ENCODE measurements around the gene CD44. TPM values are rescaled to one million over a fixed set of nuclear protein-coding genes. Genes with fewer than 3 reads are reported as not detected.

CD44 gene
- total and polyA plus RNA-seq, 10 donors: 60.9 to 521 (median 317) TPM

GRCh38 chr11:35144136-35144741 is 5.3 kb downstream of the CD44 start:
- TF ChIP-seq POLR2A (IDR thresholded peaks at IDR 0.05) (no peak), CTCF (IDR thresholded peaks at IDR 0.05 in 8 of 11, conservative IDR thresholded peaks at IDR 0.05 in 3 of 11) (peak in 4 of 11 experiments; percentile 7 to 30 (median 14)), POLR2AphosphoS5 (IDR thresholded peaks at IDR 0.05) (peak in 2 of 3 donors; percentile 56 to 81)
- Histone ChIP-seq H3K27me3 (replicated peaks in 1 of 7) (no peaks in the 10 kb centered on the region), H3K4me1 (peaks cover 46 to 98% (median 92%) of the 10 kb centered on the region in 6 donors), H3K4me3 (peak overlapping the region in 4 of 8 donors; percentile 6 to 81 (median 8)), H3K36me3 (peaks cover 0 to 23% (median 0%) of the 10 kb centered on the region in 6 donors), H3K9me3 (no peaks in the 10 kb centered on the region), H3K27ac (peak overlapping the region; percentile 16 to 97 (median 94))
- peak; percentile 89 for DNase-seq
- WGBS, 5 donors: 17 to 40% (median 25%) methylated on average over 10 of the region's 10 CpGs
- intact Hi-C loops (cut with DNase I; ENCODE audit: low total_unique reads): no loop called here

- Histone ChIP-seq H3K9me3 (no peaks in the 10 kb centered on the region), H3K27ac (peak overlapping the region; percentile 35 to 97 (median 94)), H3K27me3 (replicated peaks in 1 of 7) (no peaks in the 10 kb centered on the region), H3K4me1 (peaks cover 48 to 100% (median 90%) of the 10 kb centered on the region in 6 donors), H3K36me3 (peaks cover 0 to 27% (median 0%) of the 10 kb centered on the region in 6 donors), H3K4me3 (peak overlapping the region in 2 of 8 donors; percentile 6 to 81)
- no peak for TF ChIP-seq CTCF (IDR thresholded peaks at IDR 0.05 in 8 of 11, conservative IDR thresholded peaks at IDR 0.05 in 3 of 11)
- no peak for TF ChIP-seq POLR2AphosphoS5 (IDR thresholded peaks at IDR 0.05)
- no peak for TF ChIP-seq POLR2A (IDR thresholded peaks at IDR 0.05)
- DNase-seq: no peak
- intact Hi-C loops (cut with DNase I; ENCODE audit: low total_unique reads): no loop called here
- 32 to 64% (median 55%) methylated on average over 1 of the region's 1 CpG for WGBS, 5 donors
Measured at GRCh38 chr11:35144806-35145205, 5.8 kb downstream of the CD44 start.

GRCh38 chr11:35145271-35145670 is 6.3 kb downstream of the CD44 start:
- no peak for DNase-seq
- peaks cover 48 to 100% (median 89%) of the 10 kb centered on the region in 6 donors for H3K4me1 ChIP-seq
- intact Hi-C loops (cut with DNase I; ENCODE audit: low total_unique reads): no loop called here

More at GRCh38 chr11:35145271-35145670, 6.3 kb downstream of the CD44 start:
- Histone ChIP-seq H3K27me3 (replicated peaks in 1 of 7) (no peaks in the 10 kb centered on the region), H3K4me3 (peak overlapping the region in 1 of 8 donors; percentile 81), H3K9me3 (no peaks in the 10 kb centered on the region), H3K27ac (peak overlapping the region; percentile 19 to 97 (median 94)), H3K36me3 (peaks cover 0 to 31% (median 0%) of the 10 kb centered on the region in 6 donors)
- WGBS, 5 donors: 66 to 79% (median 73%) methylated on average over 2 of the region's 2 CpGs
- TF ChIP-seq POLR2A (IDR thresholded peaks at IDR 0.05) (no peak), CTCF (IDR thresholded peaks at IDR 0.05 in 8 of 11, conservative IDR thresholded peaks at IDR 0.05 in 3 of 11) (peak in 1 of 11 experiments; percentile 5), POLR2AphosphoS5 (IDR thresholded peaks at IDR 0.05) (peak in 2 of 3 donors; percentile 11 to 30)
